ENCODE data around the gene DNAJC4. TPM values are rescaled to one million over a fixed set of nuclear protein-coding genes. Genes with fewer than 3 reads are reported as not detected.

DNAJC4 gene
- polyA plus RNA-seq, 6 donors from 2014 or later, result 41.9 to 66.6 (median 50.5) TPM

DNA sequence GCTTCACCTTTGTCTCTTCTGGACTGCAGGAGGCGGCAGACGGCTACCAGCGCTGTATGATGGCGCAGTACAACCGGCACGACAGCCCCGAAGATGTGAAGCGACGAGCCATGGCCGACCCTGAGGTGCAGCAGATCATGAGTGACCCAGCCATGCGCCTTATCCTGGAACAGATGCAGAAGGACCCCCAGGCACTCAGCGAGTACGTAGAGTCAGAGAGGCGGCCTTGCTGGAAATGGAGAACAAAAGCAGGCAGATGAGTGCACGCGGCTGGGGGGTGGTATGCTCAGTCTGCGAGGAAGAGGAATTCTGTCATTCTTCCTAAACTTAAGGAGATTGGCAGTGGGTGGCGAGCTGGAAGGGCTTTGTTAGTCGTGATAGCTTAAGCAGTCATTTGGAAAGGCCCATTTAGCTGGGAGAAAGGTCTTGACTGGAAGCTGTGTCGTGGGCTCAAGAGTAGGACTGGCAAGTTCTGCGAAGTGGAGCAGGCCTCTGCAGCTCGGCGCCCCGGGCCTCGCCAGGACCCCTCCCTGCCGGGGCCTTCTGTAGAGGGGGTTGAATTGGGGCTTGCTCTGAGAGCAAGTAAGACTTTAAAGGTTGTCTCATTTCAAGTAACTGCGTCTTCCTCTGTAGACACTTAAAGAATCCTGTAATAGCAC lies 26.8 kb upstream of the DNAJC4 start:
- DNase-seq (no peak), ATAC-seq (ENCODE audit: low read depth in 2 of 2) (no peak)
- Mint-ChIP-seq H3K36me3 (peaks cover 18 to 23% of the 10 kb centered on the region in 2 donors), H3K27me3 (no peaks in the 10 kb centered on the region), H3K27ac (peak overlapping the region in 2 of 6 donors; percentile 47 to 81), H3K9me3 (no peaks in the 10 kb centered on the region), H3K4me1 (peaks cover 24 to 44% (median 43%) of the 10 kb centered on the region in 3 donors), H3K4me3 (peak overlapping the region in 2 of 8 donors; percentile 16 to 55)

DNA sequence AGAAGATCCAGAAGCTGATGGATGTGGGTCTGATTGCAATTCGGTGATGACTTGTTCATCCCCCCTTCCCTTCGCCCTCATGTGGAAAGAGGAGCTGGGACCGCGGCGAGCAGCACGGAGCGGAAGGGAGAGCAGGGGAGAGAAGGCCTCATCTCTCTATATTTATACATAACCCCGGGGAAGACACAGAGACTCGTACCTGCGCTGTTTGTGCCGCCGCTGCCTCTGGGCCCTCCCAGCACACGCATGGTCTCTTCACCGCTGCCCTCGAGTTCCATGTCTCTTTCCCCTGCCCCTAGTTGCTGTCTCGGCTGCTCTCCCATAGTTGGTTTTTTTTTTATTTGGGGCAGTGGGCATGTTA lies 26.3 kb upstream of the DNAJC4 start:
- H3K36me3 Mint-ChIP-seq, result peaks cover 18 to 23% of the 10 kb centered on the region in 2 donors
- DNase-seq (no peak), ATAC-seq (ENCODE audit: low read depth in 2 of 2) (no peak)
- H3K27ac Mint-ChIP-seq, result peak overlapping the region in 5 of 6 donors; percentile 47 to 97 (median 82)
- no peaks in the 10 kb centered on the region for H3K27me3 Mint-ChIP-seq
- no peaks in the 10 kb centered on the region for H3K9me3 Mint-ChIP-seq
- peak overlapping the region in 1 of 8 donors; percentile 16 for H3K4me3 Mint-ChIP-seq
- H3K4me1 Mint-ChIP-seq, result peaks cover 29 to 50% (median 48%) of the 10 kb centered on the region in 3 donors

DNA sequence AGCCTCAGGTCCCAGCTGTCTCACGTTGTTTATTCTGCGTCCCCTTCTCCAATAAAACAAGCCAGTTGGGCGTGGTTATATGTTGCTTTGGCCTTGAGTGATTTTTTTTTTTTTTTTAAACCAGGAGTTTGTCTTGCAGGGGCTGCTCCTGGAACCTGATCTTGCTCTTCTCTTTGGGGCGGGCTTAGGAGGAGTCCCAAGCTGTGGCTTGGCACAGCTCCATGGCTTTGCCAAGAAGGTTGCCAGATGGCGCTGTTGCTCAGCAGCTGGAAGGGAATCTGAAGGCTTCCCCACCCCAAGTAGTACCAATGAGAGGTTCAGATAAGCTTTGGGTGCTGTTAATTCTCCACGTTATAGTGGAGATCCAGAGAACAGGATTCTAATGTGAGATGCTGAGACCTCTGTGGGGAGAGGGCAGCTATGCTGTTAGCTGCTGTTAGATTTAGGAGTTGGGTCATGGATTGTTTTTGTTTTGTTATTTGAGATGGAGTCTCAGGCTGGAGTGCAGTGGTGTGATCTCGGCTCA lies 25.8 kb upstream of the DNAJC4 start:
- Mint-ChIP-seq H3K9me3 (no peaks in the 10 kb centered on the region), H3K4me1 (peaks cover 31 to 54% (median 51%) of the 10 kb centered on the region in 3 donors)

DNA sequence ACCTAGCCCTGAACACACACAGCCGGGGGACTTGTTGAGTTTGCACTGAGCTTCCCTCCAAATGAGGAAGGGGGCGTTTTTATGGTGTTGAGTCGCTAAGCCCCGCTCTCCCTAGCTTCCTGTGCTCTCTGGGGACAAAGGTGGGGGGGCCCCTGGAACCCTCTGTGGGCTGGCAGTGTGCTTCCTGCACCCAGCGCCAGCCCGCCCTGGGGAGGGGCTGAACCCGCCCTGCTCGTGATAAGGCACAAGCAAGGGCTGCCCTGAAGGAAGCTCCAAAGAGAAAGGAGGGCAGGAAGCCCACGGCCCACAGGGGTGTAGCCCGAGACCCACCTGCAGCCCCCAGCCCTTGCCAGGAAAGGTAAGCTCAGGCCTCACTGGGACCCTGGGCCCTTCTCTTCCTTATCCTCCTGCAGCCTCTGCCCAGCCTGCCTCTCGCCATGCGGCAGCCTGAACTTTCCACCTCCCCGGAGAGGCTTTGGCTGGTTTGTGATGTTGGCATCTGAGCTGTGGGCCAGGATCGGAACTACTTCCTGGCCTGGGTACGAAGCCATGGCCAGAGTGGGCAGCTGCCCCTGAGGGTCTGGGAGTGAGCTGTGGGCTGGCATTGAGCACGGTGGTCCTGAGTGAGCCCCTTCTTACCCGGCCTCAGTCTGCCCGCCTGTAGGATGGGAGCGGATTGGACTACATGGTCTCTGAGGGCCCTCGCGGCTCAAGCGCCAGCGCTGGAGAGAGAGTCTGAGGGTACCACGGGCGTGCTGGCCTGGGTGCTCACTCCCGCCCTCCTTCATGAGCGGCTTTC lies 23.7 kb upstream of the DNAJC4 start, which contains the start of gene FERMT3:
FERMT3 (plus strand) TSS at position 265 of the 799 bp plus-strand sequence. CDS start 644 bp downstream, outside the sequence.
- H3K27ac Mint-ChIP-seq, result peak within 1 kb of the TSS; percentile 89 to 96 (median 92)
- peaks cover 32 to 66% (median 63%) of the 10 kb centered on the region in 3 donors for H3K4me1 Mint-ChIP-seq
- peak; percentile 54 to 63 for ATAC-seq (ENCODE audit: low read depth in 2 of 2)
- peak within 1 kb of the TSS; percentile 90 to 96 (median 93) for H3K4me3 Mint-ChIP-seq
- H3K9me3 Mint-ChIP-seq, result no peaks in the 10 kb centered on the region
- H3K27me3 Mint-ChIP-seq, result no peaks in the 10 kb centered on the region
- peaks cover 14 to 16% of the 10 kb centered on the region in 2 donors for H3K36me3 Mint-ChIP-seq
- peak; percentile 72 for DNase-seq

More for the DNA sequence above, 25.8 kb upstream of the DNAJC4 start:
- Mint-ChIP-seq H3K4me3 (peak overlapping the region; percentile 55 to 86 (median 69)), H3K27me3 (no peaks in the 10 kb centered on the region), H3K27ac (peak overlapping the region; percentile 60 to 97 (median 82)), H3K36me3 (peaks cover 18 to 23% of the 10 kb centered on the region in 2 donors)
- DNase-seq (peak; percentile 73), ATAC-seq (ENCODE audit: low read depth in 2 of 2) (peak; percentile 61 to 70)

DNA sequence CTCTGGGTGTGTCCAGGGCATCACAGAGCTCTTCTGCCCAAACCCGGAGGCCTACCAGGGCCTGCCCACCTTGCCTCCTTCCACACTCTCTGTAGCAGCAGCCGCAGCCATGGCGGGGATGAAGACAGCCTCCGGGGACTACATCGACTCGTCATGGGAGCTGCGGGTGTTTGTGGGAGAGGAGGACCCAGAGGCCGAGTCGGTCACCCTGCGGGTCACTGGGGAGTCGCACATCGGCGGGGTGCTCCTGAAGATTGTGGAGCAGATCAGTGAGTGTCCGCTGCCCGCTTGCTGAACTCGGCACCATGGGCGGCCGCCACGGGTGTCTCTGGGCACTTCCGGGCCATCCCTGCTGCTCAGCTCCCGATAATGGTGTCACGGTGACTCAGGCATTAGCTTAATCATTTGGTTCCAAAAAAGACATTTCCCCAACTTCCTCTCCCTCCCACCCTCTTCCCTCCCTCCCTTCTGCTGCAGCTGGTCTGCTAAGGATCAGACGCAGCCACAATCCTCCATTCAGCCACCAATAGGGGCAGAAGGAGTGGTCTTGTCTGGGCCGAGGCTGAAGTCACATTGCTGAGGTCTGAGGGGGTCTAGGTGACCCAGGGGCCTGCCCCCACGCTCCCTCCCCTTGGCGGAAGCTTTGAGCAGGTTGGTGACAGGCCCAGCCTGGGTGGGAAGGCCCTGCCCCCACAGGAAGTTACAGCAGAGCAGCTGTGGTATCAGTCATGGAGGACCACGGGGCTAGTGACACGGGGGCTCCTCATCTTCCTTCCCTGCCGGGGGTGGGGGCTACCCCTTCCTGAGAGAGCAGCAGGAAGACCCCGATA lies 22.9 kb upstream of the DNAJC4 start:
- H3K27me3 Mint-ChIP-seq, result no peaks in the 10 kb centered on the region
- DNase-seq (peak; percentile 71), ATAC-seq (ENCODE audit: low read depth in 2 of 2) (peak; percentile 65 to 67)
- H3K27ac Mint-ChIP-seq, result peak overlapping the region; percentile 89 to 96 (median 92)
- no peaks in the 10 kb centered on the region for H3K9me3 Mint-ChIP-seq
- peak overlapping the region; percentile 90 to 96 (median 93) for H3K4me3 Mint-ChIP-seq
- H3K36me3 Mint-ChIP-seq, result peaks cover 10 to 24% of the 10 kb centered on the region in 2 donors
- peaks cover 41 to 74% (median 71%) of the 10 kb centered on the region in 3 donors for H3K4me1 Mint-ChIP-seq

DNA sequence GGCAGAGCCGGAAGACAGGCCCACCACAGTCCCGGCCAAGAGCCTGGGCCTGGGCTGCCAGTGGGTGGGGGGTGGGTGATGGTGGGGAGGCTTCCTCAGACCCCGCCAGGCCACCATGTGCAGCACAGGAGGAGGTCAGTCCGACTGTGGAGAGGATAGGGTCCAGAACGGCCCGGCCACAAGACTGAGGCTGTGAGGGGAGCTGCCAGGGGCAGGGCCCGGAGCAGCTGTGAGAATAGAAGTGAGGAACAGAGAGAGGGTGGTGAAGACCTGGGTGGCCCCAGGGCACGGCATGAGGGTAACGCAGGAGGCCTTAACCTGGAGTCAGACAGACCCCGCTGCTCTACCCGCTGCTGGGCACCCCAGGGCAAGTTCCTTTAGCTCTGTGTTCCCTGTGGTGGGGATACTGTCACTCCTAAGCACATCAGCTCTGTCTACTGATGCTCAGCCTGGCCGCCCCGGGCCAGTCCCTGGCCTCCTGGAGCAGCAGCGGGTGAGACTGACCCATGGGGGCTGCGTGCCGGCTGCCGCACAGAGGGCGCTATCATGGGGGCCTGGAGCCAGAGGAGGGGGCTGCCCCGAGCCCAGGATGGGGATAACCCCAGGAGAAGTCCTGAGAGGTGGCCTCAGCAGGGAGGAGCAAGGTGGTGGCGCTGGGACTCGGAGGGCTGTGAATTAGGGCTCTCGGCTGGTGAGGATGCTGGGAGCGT lies 22.1 kb upstream of the DNAJC4 start:
- Mint-ChIP-seq H3K4me1 (peaks cover 44 to 81% (median 78%) of the 10 kb centered on the region in 3 donors), H3K36me3 (peaks cover 9 to 28% of the 10 kb centered on the region in 2 donors), H3K9me3 (no peaks in the 10 kb centered on the region), H3K27ac (peak overlapping the region; percentile 90 to 96 (median 92)), H3K4me3 (peak overlapping the region; percentile 90 to 96 (median 93)), H3K27me3 (no peaks in the 10 kb centered on the region)
- ATAC-seq (ENCODE audit: low read depth in 2 of 2) (no peak), DNase-seq (no peak)

DNA sequence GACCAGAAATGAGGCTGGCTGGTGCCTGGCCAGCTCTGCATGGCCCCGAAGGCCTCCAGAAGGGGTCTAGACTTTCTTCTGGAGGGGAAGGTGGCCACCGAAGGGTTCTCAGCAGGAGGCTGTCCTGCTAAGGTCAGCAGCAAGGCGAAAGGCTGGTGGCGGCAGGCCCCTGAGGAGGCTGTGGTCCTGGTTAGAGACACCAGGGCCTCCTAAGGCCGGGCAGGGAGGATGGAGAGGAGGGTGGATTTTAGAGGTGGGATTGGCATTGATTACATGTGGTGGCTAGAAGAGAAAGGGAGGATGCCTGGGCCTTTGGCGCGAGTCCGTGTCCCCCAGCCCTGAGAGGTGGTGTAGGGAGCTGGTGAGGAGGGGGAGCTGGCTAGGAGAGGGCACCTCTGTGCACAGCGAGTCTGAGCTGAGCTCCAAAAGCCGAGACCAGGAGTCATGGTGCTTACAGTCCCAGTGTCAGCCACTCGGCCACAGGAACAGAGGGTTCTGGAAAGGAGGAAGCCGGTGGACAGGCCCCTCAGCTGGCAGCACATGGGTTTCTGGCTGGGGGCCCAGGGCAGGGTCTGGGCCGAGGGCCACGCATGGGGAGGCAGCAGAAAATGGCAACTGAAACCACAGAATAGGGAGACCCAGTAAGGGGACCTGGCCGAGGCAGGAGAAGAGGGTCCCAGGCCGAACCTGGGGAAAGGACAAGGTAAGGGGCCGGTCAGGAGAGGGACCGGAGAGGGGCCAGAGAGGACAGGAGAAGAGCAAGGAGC lies 21.4 kb upstream of the DNAJC4 start:
- H3K4me3 Mint-ChIP-seq, result peak overlapping the region; percentile 9 to 90 (median 69)
- ATAC-seq (ENCODE audit: low read depth in 2 of 2), result no peak

DNA sequence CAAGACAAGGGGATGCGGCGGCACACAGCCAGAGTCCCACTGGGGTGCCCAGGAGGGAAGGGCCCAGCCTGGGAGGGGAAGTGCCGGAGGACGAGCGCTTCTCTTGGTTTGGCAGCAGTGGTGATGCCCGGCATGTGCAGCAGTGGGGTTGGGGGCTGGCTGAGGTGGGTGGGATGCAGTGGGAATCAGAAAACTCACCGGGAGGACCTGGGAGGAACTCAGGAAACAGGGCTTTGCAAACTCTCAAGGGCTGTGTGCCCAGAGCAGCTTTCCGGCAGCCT lies 20.8 kb upstream of the DNAJC4 start:
- H3K4me3 Mint-ChIP-seq, result peak overlapping the region in 3 of 8 donors; percentile 24 to 67 (median 56)
- ATAC-seq (ENCODE audit: low read depth in 2 of 2) (no peak), DNase-seq (no peak)
- H3K27me3 Mint-ChIP-seq, result no peaks in the 10 kb centered on the region
- peak overlapping the region in 3 of 6 donors; percentile 32 to 96 (median 85) for H3K27ac Mint-ChIP-seq
- H3K4me1 Mint-ChIP-seq, result peaks cover 46 to 83% (median 77%) of the 10 kb centered on the region in 3 donors
- H3K9me3 Mint-ChIP-seq, result no peaks in the 10 kb centered on the region
- H3K36me3 Mint-ChIP-seq, result peaks cover 2 to 15% of the 10 kb centered on the region in 2 donors

More for the DNA sequence above, 21.4 kb upstream of the DNAJC4 start:
- Mint-ChIP-seq H3K9me3 (no peaks in the 10 kb centered on the region), H3K27me3 (no peaks in the 10 kb centered on the region), H3K4me1 (peaks cover 48 to 83% (median 81%) of the 10 kb centered on the region in 3 donors), H3K27ac (peak overlapping the region; percentile 14 to 96 (median 88)), H3K36me3 (peaks cover 5 to 21% of the 10 kb centered on the region in 2 donors)
- no peak for DNase-seq

DNA sequence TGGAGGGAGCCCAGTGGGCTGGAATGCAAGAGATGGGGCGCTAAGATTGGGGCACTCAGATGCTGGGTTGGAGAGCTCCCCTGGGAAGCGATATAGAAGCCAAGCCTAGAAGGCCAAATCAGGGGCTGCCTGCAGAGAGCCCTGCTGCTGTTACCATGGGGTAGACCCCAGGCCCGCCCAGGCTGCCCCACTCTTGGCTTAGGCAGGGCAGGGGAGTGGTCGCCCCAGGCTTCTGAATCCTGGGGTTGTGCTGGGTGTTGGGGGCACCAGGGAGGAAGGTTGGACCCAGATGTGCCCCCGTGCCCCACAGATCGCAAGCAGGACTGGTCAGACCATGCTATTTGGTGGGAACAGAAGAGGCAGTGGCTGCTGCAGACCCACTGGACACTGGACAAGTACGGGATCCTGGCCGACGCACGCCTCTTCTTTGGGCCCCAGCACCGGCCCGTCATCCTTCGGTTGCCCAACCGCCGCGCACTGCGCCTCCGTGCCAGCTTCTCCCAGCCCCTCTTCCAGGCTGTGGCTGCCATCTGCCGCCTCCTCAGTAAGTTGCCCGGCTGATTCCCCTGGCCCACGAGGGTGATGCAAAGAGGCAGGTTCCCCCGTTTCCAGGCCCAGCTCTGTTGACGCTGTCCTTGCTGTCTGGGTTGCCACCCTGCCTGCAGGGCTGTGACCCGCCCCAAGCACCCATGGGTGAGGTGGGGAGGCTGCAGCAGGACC lies 19.9 kb upstream of the DNAJC4 start:
- Mint-ChIP-seq H3K9me3 (no peaks in the 10 kb centered on the region), H3K4me3 (peak overlapping the region in 1 of 8 donors; percentile 47), H3K27ac (peak overlapping the region in 3 of 6 donors; percentile 19 to 90 (median 49)), H3K4me1 (peaks cover 46 to 83% (median 75%) of the 10 kb centered on the region in 3 donors), H3K36me3 (peaks cover 6 to 13% of the 10 kb centered on the region in 2 donors), H3K27me3 (no peaks in the 10 kb centered on the region)
- no peak for DNase-seq
- ATAC-seq (ENCODE audit: low read depth in 2 of 2), result no peak

DNA sequence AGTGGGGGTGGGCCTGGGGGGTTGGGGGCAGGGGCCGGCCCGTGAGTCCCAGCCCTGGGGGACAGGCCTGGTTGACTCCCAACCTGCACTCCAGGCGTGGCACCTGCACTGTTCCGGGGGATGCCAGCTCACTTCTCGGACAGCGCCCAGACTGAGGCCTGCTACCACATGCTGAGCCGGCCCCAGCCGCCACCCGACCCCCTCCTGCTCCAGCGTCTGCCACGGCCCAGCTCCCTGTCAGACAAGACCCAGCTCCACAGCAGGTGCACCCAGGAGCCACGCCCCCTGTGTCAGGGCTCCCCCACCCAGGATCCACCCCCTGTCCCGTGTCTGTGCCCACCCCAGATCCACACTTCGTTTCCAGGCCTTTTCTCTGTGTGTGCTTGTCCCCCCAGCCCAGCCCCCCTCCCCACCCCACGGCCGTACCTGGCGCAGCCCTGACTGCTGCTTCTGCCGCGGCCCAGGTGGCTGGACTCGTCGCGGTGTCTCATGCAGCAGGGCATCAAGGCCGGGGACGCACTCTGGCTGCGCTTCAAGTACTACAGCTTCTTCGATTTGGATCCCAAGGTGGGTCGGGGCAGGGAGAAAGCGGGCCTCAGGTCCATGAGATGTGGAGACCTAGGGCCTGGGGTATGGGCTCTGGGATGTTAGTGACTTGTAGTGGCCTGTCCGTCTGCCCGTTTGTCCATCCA lies 19.0 kb upstream of the DNAJC4 start:
- H3K27ac Mint-ChIP-seq, result peak overlapping the region in 4 of 6 donors; percentile 7 to 70 (median 46)
- peaks cover 42 to 79% (median 70%) of the 10 kb centered on the region in 3 donors for H3K4me1 Mint-ChIP-seq
- H3K36me3 Mint-ChIP-seq, result peaks cover 6 to 13% of the 10 kb centered on the region in 2 donors
- H3K9me3 Mint-ChIP-seq, result no peaks in the 10 kb centered on the region
- no peak overlapping the region for H3K4me3 Mint-ChIP-seq
- no peaks in the 10 kb centered on the region for H3K27me3 Mint-ChIP-seq
- ATAC-seq (ENCODE audit: low read depth in 2 of 2) (no peak), DNase-seq (no peak)

DNA sequence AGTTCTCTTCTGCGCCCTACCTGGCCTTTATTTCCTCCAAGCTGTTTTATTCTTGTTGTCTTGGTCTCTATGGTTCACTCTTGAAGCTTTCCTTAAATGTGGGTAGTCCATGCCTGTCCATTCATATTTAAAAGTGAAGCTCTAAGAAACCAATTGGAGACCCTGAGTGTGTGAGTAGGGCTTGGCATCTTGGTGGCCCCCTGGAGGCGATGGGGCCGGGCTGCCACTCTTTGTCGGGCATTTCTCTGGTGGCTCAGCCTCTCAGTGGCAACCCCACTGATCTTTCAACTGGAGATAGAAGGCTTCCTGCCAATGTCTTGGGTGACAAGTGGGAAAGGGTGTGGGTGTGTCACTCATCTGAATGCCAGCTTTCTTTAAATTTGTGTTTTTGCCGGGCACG lies 13.5 kb upstream of the DNAJC4 start:
- H3K27me3 Mint-ChIP-seq, result no peaks in the 10 kb centered on the region
- peaks cover 25 to 39% (median 34%) of the 10 kb centered on the region in 3 donors for H3K4me1 Mint-ChIP-seq
- ATAC-seq (ENCODE audit: low read depth in 2 of 2) (no peak), DNase-seq (no peak)
- no peaks in the 10 kb centered on the region for H3K9me3 Mint-ChIP-seq
- H3K27ac Mint-ChIP-seq, result peak overlapping the region in 2 of 6 donors; percentile 24 to 38
- H3K36me3 Mint-ChIP-seq, result peaks cover 6 to 11% of the 10 kb centered on the region in 2 donors
- peak overlapping the region in 2 of 8 donors; percentile 25 to 56 for H3K4me3 Mint-ChIP-seq

All from naive B cell (primary cell).